ENCODE results near the gene MEIOC. TPM values are rescaled to one million over a fixed set of nuclear protein-coding genes. Genes with fewer than 3 reads are reported as not detected.

MEIOC gene
- total and polyA plus RNA-seq, 7 donors = 0.01 to 0.04 (median 0.03) TPM; not detected in 4

GRCh38 chr17:44722254-44722653 is 66.0 kb downstream of the MEIOC start:
- Histone ChIP-seq H3K4me3 (no peak overlapping the region), H3K4me1 (no peaks in the 10 kb centered on the region), H3K27ac (no peak overlapping the region), H3K27me3 (ENCODE audit: insufficient read depth in 3 of 3, low read length in 2 of 3) (no peaks in the 10 kb centered on the region), H3K36me3 (ENCODE audit: insufficient read depth in 1 of 2, low read depth in 1 of 2) (peaks cover 0 to 10% of the 10 kb centered on the region in 2 donors), H3K9me3 (no peaks in the 10 kb centered on the region)
- TF ChIP-seq CTCF (IDR thresholded peaks at IDR 0.05) = no peak
- DNase-seq (no peak), ATAC-seq (no peak)
- intact Hi-C loops (cut with DNase I) = no loop called here
- 86 to 93% (median 90%) methylated on average over 5 of the region's 5 CpGs for WGBS, 3 donors

Other genes starting within 250 kb of the MEIOC start
- 10 to 100 TPM; 16.5 to 28.1 (median 21.7) TPM for gene GPATCH8, start 153.1 kb upstream of the MEIOC start, total RNA-seq
- gene GPATCH8, start 153.1 kb upstream of the MEIOC start, polyA plus RNA-seq = 10 to 100 TPM in 2 of 3 donors, 1 to 10 TPM in 1; 5.7 to 23.5 (median 11.9) TPM
- under 1 TPM; 0.28 to 0.44 (median 0.33) TPM for gene FZD2, start 99.0 kb upstream of the MEIOC start, total RNA-seq
- gene FZD2, start 99.0 kb upstream of the MEIOC start, polyA plus RNA-seq = under 1 TPM; 0.13 to 0.61 (median 0.30) TPM
- gene CCDC43, start 33.3 kb downstream of the MEIOC start, total RNA-seq = 10 to 100 TPM; 38.2 to 52.6 (median 46.6) TPM
- 10 to 100 TPM; 32.6 to 59.6 (median 32.7) TPM for gene CCDC43, start 33.3 kb downstream of the MEIOC start, polyA plus RNA-seq
- 1 to 10 TPM; 2.0 to 3.9 (median 3.1) TPM for gene DBF4B, start 52.2 kb downstream of the MEIOC start, total RNA-seq
- 1 to 10 TPM in 2 of 3 donors, under 1 TPM in 1; 0.79 to 5.0 (median 3.2) TPM for gene DBF4B, start 52.2 kb downstream of the MEIOC start, polyA plus RNA-seq
- gene ADAM11, start 102.5 kb downstream of the MEIOC start, total RNA-seq = under 1 TPM in 2 of 4 donors, not detected in 2; 0.15 to 0.26 TPM
- gene ADAM11, start 102.5 kb downstream of the MEIOC start, polyA plus RNA-seq = under 1 TPM; 0.03 to 0.21 (median 0.05) TPM
- 1 to 10 TPM; 4.7 to 7.9 (median 5.7) TPM for gene GJC1, start 173.8 kb downstream of the MEIOC start, total RNA-seq
- gene GJC1, start 173.8 kb downstream of the MEIOC start, polyA plus RNA-seq = 1 to 10 TPM; 2.2 to 2.7 (median 2.5) TPM
- 10 to 100 TPM in 1 of 4 donors, 1 to 10 TPM in 3; 4.6 to 17.9 (median 6.7) TPM for gene HIGD1B, start 191.4 kb downstream of the MEIOC start, total RNA-seq
- gene HIGD1B, start 191.4 kb downstream of the MEIOC start, polyA plus RNA-seq = 10 to 100 TPM in 2 of 3 donors, 1 to 10 TPM in 1; 10.0 to 14.2 (median 13.1) TPM
- gene EFTUD2, start 243.0 kb downstream of the MEIOC start, total RNA-seq = 100 to 1,000 TPM in 3 of 4 donors, 10 to 100 TPM in 1; 73.7 to 114 (median 103) TPM
- 100 to 1,000 TPM in 1 of 3 donors, 10 to 100 TPM in 2; 46.0 to 102 (median 78.7) TPM for gene EFTUD2, start 243.0 kb downstream of the MEIOC start, polyA plus RNA-seq

Measured in psoas muscle (tissue), 8 donors.